ENCODE measurements around the gene NSD1.

DNA sequence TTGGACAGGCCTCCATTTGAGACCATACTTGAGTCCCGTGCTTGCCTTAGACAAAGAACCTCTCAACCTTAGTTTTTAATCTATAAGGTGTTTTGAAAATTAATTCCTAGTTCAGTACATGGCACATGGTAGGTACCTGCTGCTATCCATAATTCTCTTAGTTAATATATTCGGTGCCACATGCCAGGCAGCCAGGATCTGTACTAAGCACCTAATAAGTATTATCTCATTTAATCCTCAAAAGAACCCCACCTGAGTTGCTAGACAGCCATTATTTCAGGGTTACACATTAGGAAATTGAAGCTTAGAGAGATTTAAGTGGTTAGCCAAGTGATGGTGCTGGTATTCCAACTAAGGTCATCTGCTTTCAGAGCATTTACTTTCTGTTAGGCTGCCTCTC lies 29.9 kb downstream of the NSD1 start:
- TF ChIP-seq, protein P1, sequence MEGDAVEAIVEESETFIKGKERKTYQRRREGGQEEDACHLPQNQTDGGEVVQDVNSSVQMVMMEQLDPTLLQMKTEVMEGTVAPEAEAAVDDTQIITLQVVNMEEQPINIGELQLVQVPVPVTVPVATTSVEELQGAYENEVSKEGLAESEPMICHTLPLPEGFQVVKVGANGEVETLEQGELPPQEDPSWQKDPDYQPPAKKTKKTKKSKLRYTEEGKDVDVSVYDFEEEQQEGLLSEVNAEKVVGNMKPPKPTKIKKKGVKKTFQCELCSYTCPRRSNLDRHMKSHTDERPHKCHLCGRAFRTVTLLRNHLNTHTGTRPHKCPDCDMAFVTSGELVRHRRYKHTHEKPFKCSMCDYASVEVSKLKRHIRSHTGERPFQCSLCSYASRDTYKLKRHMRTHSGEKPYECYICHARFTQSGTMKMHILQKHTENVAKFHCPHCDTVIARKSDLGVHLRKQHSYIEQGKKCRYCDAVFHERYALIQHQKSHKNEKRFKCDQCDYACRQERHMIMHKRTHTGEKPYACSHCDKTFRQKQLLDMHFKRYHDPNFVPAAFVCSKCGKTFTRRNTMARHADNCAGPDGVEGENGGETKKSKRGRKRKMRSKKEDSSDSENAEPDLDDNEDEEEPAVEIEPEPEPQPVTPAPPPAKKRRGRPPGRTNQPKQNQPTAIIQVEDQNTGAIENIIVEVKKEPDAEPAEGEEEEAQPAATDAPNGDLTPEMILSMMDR (IDR thresholded peaks at IDR 0.05): no peak
- TF ChIP-seq POLR2A (IDR thresholded peaks at IDR 0.05) (no peak), POLR2AphosphoS5 (IDR thresholded peaks at IDR 0.05; ENCODE audit: insufficient read depth in 1 of 2, low read depth in 1 of 2) (no peak)

Data from vagina (tissue), 2 donors.